Small intestine (tissue), 7 donors: ENCODE measurements around the gene NPAT. TPM values are rescaled to one million over a fixed set of nuclear protein-coding genes. Genes with fewer than 3 reads are reported as not detected.
"Not testable (repeated sequence)": the region's sequence is repeated elsewhere in the genome, so short reads cannot be mapped to it uniquely, and the experiment has no call there.

Experiments
- DNase-seq, 2 donors: peaks; one replicate each; pipeline versions ENCODE4 v3.0.0 to v3.0.0-alpha.2; 2013
- FAIRE-seq: peaks from 2 replicates; lab custom pipeline; 2012; peaks lifted over from hg19 to GRCh38; lab: Jason Lieb, UNC
- H3K27ac ChIP-seq, 3 donors: one replicate each; pipeline ENCODE4 v1.5.1; 2013; ENCODE audit warnings: low read length in 2 of 3, mild to moderate bottlenecking in 2 of 3, control low read depth in 1 of 3, inconsistent platforms in 1 of 3, low read depth in 1 of 3, moderate library complexity in 1 of 3
- H3K27me3 ChIP-seq, 3 donors: one replicate each; pipeline ENCODE4 v1.6.1; 2013; ENCODE audit warnings: low read length in 3 of 3, inconsistent platforms in 1 of 3; ENCODE audit not compliant: control insufficient read depth in 3 of 3, insufficient read depth in 3 of 3
- H3K36me3 ChIP-seq, 3 donors: one replicate each; pipeline ENCODE4 v1.6.1; 2013; ENCODE audit warnings: low read length in 3 of 3, inconsistent platforms in 1 of 3, low read depth in 1 of 3, mild to moderate bottlenecking in 1 of 3, moderate library complexity in 1 of 3; ENCODE audit not compliant: control insufficient read depth in 3 of 3, insufficient read depth in 2 of 3
- H3K4me1 ChIP-seq, 3 donors: one replicate each; pipeline ENCODE4 v1.6.1; 2013; ENCODE audit warnings: low read length in 2 of 3, inconsistent platforms in 1 of 3, low read depth in 1 of 3, mild to moderate bottlenecking in 1 of 3, moderate library complexity in 1 of 3; ENCODE audit not compliant: control insufficient read depth in 3 of 3, insufficient read depth in 2 of 3
- H3K4me3 ChIP-seq, 3 donors: one replicate each; pipeline ENCODE4 v1.5.1; 2013; ENCODE audit warnings: low read length in 3 of 3, control low read depth in 1 of 3, inconsistent platforms in 1 of 3, low read depth in 1 of 3, mild to moderate bottlenecking in 1 of 3, moderate library complexity in 1 of 3
- H3K9me3 ChIP-seq, 2 donors: one replicate each; pipeline ENCODE4 v1.6.1; 2013; ENCODE audit warnings: low read depth in 1 of 2, low read length in 1 of 2; ENCODE audit not compliant: control insufficient read depth in 2 of 2, insufficient read depth in 1 of 2
- WGBS, 3 donors: extraction: QIAGEN DNeasy Blood & Tissue Kit; methylation state at CpG; one replicate each; pipeline ENCODE4 v1.1.7; 2013; 5-methylcytosine and 5-hydroxymethylcytosine counted together
- polyA plus RNA-seq, 4 donors: library from polyadenylated mRNA; stranded (reverse) in 3 of 4; unstranded in 1 of 4; fragments of 200-250 nt in 3 of 4; fragments of 120-200 nt in 1 of 4; gene quantifications; one replicate each; pipeline versions ENCODE4 v1.2.1 to v1.2.3, GENCODE V29; 2013
- donor health status: healthy with polysubstance abuse.
- donor health status: control.
- donor health status: control.
- donor health status: Bipolar disorder and iron deficiency.
- donor health status: healthy.

Gene NPAT
- polyA plus RNA-seq, 4 donors, result 2.7 to 13.8 (median 3.1) TPM

- Histone ChIP-seq H3K27me3 (no peaks in the 10 kb centered on the region), H3K36me3 (peaks cover 3 to 14% (median 14%) of the 10 kb centered on the region in 3 donors), H3K4me3 (no peak overlapping the region), H3K9me3 (no peaks in the 10 kb centered on the region), H3K27ac (peak overlapping the region in 1 of 3 donors; percentile 4), H3K4me1 (peaks cover 0 to 3% (median 0%) of the 10 kb centered on the region in 3 donors)
- no peak for FAIRE-seq
- WGBS, 3 donors, result 63 to 75% (median 67%) methylated on average over 2 of the region's 2 CpGs
- DNase-seq, result peak in 1 of 2 donors; percentile 10
These were observed 86.4 kb downstream of the NPAT start for GRCh38 chr11:108135845-108136544.

- H3K27ac ChIP-seq, H3K4me1 ChIP-seq, H3K36me3 ChIP-seq, FAIRE-seq, H3K4me3 ChIP-seq, H3K9me3 ChIP-seq, DNase-seq, H3K27me3 ChIP-seq: not testable (repeated sequence)
- WGBS, 3 donors, result 96 to 98% (median 97%) methylated on average over 2 of the region's 2 CpGs
These were observed 89.4 kb downstream of the NPAT start for GRCh38 chr11:108132993-108133538.

GRCh38 chr11:108131993-108132392 is 90.4 kb downstream of the NPAT start:
- FAIRE-seq, result no peak
- Histone ChIP-seq H3K4me1 (peaks cover 0 to 3% (median 0%) of the 10 kb centered on the region in 3 donors), H3K9me3 (no peaks in the 10 kb centered on the region), H3K4me3 (no peak overlapping the region), H3K27me3 (no peaks in the 10 kb centered on the region), H3K36me3 (peaks cover 3 to 10% (median 5%) of the 10 kb centered on the region in 3 donors), H3K27ac (no peak overlapping the region)
- WGBS, 3 donors, result 90 to 94% (median 94%) methylated on average over 1 of the region's 1 CpG
- no peak for DNase-seq

- 94 to 100% (median 97%) methylated on average over 2 of the region's 2 CpGs for WGBS, 3 donors
- Histone ChIP-seq H3K4me3 (no peak overlapping the region), H3K27me3 (no peaks in the 10 kb centered on the region), H3K4me1 (peaks cover 1 to 7% (median 5%) of the 10 kb centered on the region in 3 donors), H3K9me3 (no peaks in the 10 kb centered on the region), H3K27ac (no peak overlapping the region), H3K36me3 (peaks cover 3 to 8% (median 8%) of the 10 kb centered on the region in 3 donors)
- no peak for FAIRE-seq
- no peak for DNase-seq
These were observed 93.7 kb downstream of the NPAT start for GRCh38 chr11:108128772-108129171.

GRCh38 chr11:108125096-108125495 is 97.3 kb downstream of the NPAT start:
- peaks cover 0 to 6% (median 5%) of the 10 kb centered on the region in 3 donors for H3K36me3 ChIP-seq
- H3K27me3 ChIP-seq, result no peaks in the 10 kb centered on the region
- peaks cover 4 to 15% (median 11%) of the 10 kb centered on the region in 3 donors for H3K4me1 ChIP-seq
- whole genome bisulfite sequencing, 3 donors, result 70 to 92% (median 79%) methylated on average over 5 of the region's 5 CpGs
- no peaks in the 10 kb centered on the region for H3K9me3 ChIP-seq
- DNase-seq (no peak), FAIRE-seq (no peak)
- no peak overlapping the region for H3K4me3 ChIP-seq
- no peak overlapping the region for H3K27ac ChIP-seq

GRCh38 chr11:108122166-108122628 is 100.2 kb downstream of the NPAT start:
- Histone ChIP-seq H3K9me3 (no peaks in the 10 kb centered on the region), H3K4me3 (peak overlapping the region; percentile 67 to 86 (median 73)), H3K36me3 (peaks cover 0 to 5% (median 0%) of the 10 kb centered on the region in 3 donors), H3K27ac (peak overlapping the region; percentile 78 to 96 (median 96)), H3K4me1 (peaks cover 4 to 15% (median 11%) of the 10 kb centered on the region in 3 donors), H3K27me3 (no peaks in the 10 kb centered on the region)
- no peak for FAIRE-seq
- DNase-seq, result peak; percentile 63 to 93
- 10 to 28% (median 26%) methylated on average over 9 of the region's 9 CpGs for WGBS, 3 donors

GRCh38 chr11:108121274-108122155 is 100.9 kb downstream of the NPAT start, which contains the start of gene ACAT1:
TSS of gene ACAT1 (plus strand) at chr11:108121567. CDS start at chr11:108121607, 40 bp downstream.
- Histone ChIP-seq H3K27ac (peak within 1 kb of the TSS; percentile 78 to 96 (median 96)), H3K4me1 (peaks cover 4 to 15% (median 11%) of the 10 kb centered on the region in 3 donors), H3K36me3 (peaks cover 0 to 5% (median 0%) of the 10 kb centered on the region in 3 donors), H3K9me3 (no peaks in the 10 kb centered on the region), H3K4me3 (peak within 1 kb of the TSS; percentile 67 to 86 (median 73)), H3K27me3 (no peaks in the 10 kb centered on the region)
- DNase-seq, result peak; percentile 95 to 96
- FAIRE-seq, result no peak
- 0 to 1% (median 1%) methylated on average over 53 to 73 of the region's 73 CpGs for WGBS, 3 donors

- H3K27ac ChIP-seq, result peak overlapping the region; percentile 38 to 96 (median 78)
- FAIRE-seq, H3K9me3 ChIP-seq, H3K27me3 ChIP-seq, DNase-seq, H3K36me3 ChIP-seq: not testable (repeated sequence)
- peak overlapping the region in 1 of 3 donors; percentile 67 for H3K4me3 ChIP-seq
- peaks cover 4 to 16% (median 11%) of the 10 kb centered on the region in 3 donors for H3K4me1 ChIP-seq
- WGBS, 3 donors, result 47 to 63% (median 49%) methylated on average over 7 of the region's 7 CpGs
These were observed 101.5 kb downstream of the NPAT start for GRCh38 chr11:108120936-108121273.
